WERI-Rb-1 (cell line): ENCODE measurements around the gene AP3S2.
"Not testable (repeated sequence)": the region's sequence is repeated elsewhere in the genome, so short reads cannot be mapped to it uniquely, and the experiment has no call there.

ENCODE experiments used
- DNase-seq: peaks from one replicate; pipeline ENCODE4 v3.0.0-alpha.2; 2020
- H3K27ac ChIP-seq: fragments of 250-450 bp; sonication (Bioruptor Pico); 2 replicates; pipeline ENCODE4 v1.5.1; 2020; ENCODE audit warnings: mild to moderate bottlenecking, moderate library complexity
- H3K27me3 ChIP-seq: fragments of 250-450 bp; sonication (Bioruptor Pico); 2 replicates; pipeline ENCODE4 v1.5.1; 2021; ENCODE audit warnings: mild to moderate bottlenecking, low read depth, moderate library complexity; ENCODE audit not compliant: insufficient read depth, severe bottlenecking
- H3K36me3 ChIP-seq: fragments of 250-450 bp; sonication (Bioruptor Pico); 2 replicates; pipeline ENCODE4 v1.5.1; 2020; ENCODE audit warnings: mild to moderate bottlenecking, moderate library complexity
- H3K4me3 ChIP-seq: 2 replicates; pipeline ENCODE4 v1.5.1; 2011; ENCODE audit warnings: low read depth, mild to moderate bottlenecking, control low read depth, low read length
- H3K9me3 ChIP-seq: fragments of 250-450 bp; sonication (Bioruptor Pico); 2 replicates; pipeline ENCODE4 v1.5.1; 2021; ENCODE audit warnings: mild to moderate bottlenecking, moderate library complexity; ENCODE audit not compliant: severe bottlenecking
- CTCF ChIP-seq: IDR thresholded peaks from 2 replicates; pipeline ENCODE4 v1.5.1; 2011; ENCODE audit warnings: low read depth, mild to moderate bottlenecking, control low read depth, inconsistent platforms, low read length

AP3S2 gene

DNA sequence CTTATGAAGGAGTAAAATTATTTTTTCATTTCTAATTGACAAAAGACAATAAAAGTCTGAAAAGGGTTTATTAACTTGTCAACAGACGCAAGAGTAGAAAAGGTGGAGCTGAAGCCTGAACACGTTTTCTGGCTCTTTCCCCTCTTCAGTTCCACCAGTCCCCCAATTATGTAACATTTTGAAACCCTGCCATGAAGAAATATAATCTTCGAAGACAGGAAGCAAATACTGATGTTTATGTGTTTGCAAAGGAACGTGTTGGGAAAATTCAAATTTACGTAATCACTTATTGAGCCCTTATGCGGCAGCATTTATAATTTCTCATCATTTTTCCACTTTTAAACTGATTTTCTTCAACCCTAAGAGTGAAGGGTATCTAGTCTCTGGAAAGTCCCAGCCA, 767 bp downstream of the AP3S2 start:
- no peak for DNase-seq
- Histone ChIP-seq H3K27me3 (no peaks in the 10 kb centered on the region), H3K27ac (peak overlapping the region; percentile 94), H3K4me3 (peak overlapping the region; percentile 82), H3K9me3 (no peaks in the 10 kb centered on the region), H3K36me3 (peaks cover 10% of the 10 kb centered on the region)
- TF ChIP-seq CTCF: no peak

GRCh38 chr15:89888214-89888804, 5.5 kb downstream of the AP3S2 start:
- Histone ChIP-seq H3K4me3 (no peak overlapping the region), H3K36me3 (peaks cover 36% of the 10 kb centered on the region), H3K9me3 (no peaks in the 10 kb centered on the region), H3K27ac (peak overlapping the region; percentile 43), H3K27me3 (no peaks in the 10 kb centered on the region)
- DNase-seq: peak; percentile 46
- peak; percentile 57 for TF ChIP-seq CTCF

- DNase-seq: no peak
- no peaks in the 10 kb centered on the region for H3K27me3 ChIP-seq
- no peak for TF ChIP-seq CTCF
- H3K36me3 ChIP-seq: peaks cover 36% of the 10 kb centered on the region
- H3K4me3 ChIP-seq: no peak overlapping the region
- H3K27ac ChIP-seq: no peak overlapping the region
- no peaks in the 10 kb centered on the region for H3K9me3 ChIP-seq
Measured at GRCh38 chr15:89885611-89886010, 8.2 kb downstream of the AP3S2 start.

DNA sequence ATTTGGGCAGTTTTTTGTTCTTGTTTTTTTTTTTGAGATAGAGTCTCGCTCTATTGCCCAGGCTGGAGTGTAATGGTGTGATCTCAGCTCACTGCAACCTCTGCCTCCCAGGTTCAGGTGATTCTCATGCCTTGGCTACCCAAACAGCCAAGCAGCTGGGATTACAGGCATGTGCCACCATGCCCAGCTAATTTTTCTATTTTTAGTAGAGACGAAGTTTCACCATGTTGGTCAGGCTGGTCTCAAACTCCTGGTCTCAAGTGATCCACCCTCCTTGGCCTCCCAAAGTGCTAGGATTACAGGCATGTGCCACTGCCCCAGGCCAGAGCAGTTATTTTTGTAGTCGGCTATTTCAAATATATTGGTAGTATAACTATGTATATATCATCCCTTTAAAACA, 8.6 kb downstream of the AP3S2 start:
- H3K9me3 ChIP-seq, H3K27me3 ChIP-seq, H3K27ac ChIP-seq, DNase-seq, H3K4me3 ChIP-seq: not testable (repeated sequence)
- peaks cover 36% of the 10 kb centered on the region for H3K36me3 ChIP-seq

GRCh38 chr15:89883518-89883917, 10.3 kb downstream of the AP3S2 start:
- Histone ChIP-seq H3K36me3 (peaks cover 31% of the 10 kb centered on the region), H3K9me3 (no peaks in the 10 kb centered on the region), H3K4me3 (no peak overlapping the region), H3K27me3 (no peaks in the 10 kb centered on the region), H3K27ac (no peak overlapping the region)
- no peak for TF ChIP-seq CTCF
- DNase-seq: no peak

DNA sequence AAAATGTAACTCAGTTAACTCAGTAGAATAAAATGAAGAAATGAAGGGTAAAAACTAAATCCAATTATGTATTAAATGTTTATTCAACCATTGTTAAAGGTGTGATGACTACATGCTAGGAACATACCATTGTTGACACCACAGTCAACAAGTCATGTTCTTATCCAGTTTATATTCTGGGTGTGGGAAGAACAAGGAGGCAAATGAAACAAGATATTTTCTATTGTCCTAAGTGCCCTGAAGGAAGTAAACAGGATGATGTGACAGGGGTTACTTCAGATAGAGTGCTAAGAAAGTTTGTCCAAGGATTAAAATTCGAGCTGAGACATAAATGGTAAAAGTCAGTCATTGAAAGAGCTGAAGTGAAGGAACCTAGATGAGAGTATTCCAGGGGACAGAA, 13.1 kb downstream of the AP3S2 start:
- no peak for TF ChIP-seq CTCF
- no peaks in the 10 kb centered on the region for H3K9me3 ChIP-seq
- H3K27me3 ChIP-seq: no peaks in the 10 kb centered on the region
- no peak overlapping the region for H3K27ac ChIP-seq
- H3K4me3 ChIP-seq: no peak overlapping the region
- DNase-seq: no peak
- H3K36me3 ChIP-seq: peaks cover 22% of the 10 kb centered on the region
